BLaER1 (cell line): ENCODE measurements around the gene MAP4K1.

Experiments
- H3K27ac ChIP-seq: shearing (Covaris generic); formaldehyde crosslinking; 2 replicates; pipeline ENCODE4 v1.8.1; 2022
- H3K27me3 ChIP-seq: shearing (Covaris generic); formaldehyde crosslinking; 2 replicates; pipeline ENCODE4 v1.8.1; 2022
- H3K36me3 ChIP-seq: shearing (Covaris generic); formaldehyde crosslinking; 2 replicates; pipeline ENCODE4 v1.8.1; 2022
- H3K4me1 ChIP-seq: shearing (Covaris generic); formaldehyde crosslinking; 2 replicates; pipeline ENCODE4 v1.8.1; 2022
- H3K4me2 ChIP-seq: shearing (Covaris generic); formaldehyde crosslinking; 2 replicates; pipeline ENCODE4 v1.8.1; 2022
- H3K4me3 ChIP-seq: shearing (Covaris generic); formaldehyde crosslinking; 2 replicates; pipeline ENCODE4 v1.8.1; 2022
- H3K9ac ChIP-seq: shearing (Covaris generic); formaldehyde crosslinking; 2 replicates; pipeline ENCODE4 v1.8.1; 2022
- H3K9me3 ChIP-seq: shearing (Covaris generic); formaldehyde crosslinking; 2 replicates; pipeline ENCODE4 v1.8.1; 2022
- H4K20me1 ChIP-seq: shearing (Covaris generic); formaldehyde crosslinking; 2 replicates; pipeline ENCODE4 v1.8.1; 2022
- Cebpa-rat ChIP-seq: shearing (Covaris generic); IDR thresholded peaks from 2 replicates; pipeline ENCODE4 v1.8.1; 2022

Gene MAP4K1

DNA sequence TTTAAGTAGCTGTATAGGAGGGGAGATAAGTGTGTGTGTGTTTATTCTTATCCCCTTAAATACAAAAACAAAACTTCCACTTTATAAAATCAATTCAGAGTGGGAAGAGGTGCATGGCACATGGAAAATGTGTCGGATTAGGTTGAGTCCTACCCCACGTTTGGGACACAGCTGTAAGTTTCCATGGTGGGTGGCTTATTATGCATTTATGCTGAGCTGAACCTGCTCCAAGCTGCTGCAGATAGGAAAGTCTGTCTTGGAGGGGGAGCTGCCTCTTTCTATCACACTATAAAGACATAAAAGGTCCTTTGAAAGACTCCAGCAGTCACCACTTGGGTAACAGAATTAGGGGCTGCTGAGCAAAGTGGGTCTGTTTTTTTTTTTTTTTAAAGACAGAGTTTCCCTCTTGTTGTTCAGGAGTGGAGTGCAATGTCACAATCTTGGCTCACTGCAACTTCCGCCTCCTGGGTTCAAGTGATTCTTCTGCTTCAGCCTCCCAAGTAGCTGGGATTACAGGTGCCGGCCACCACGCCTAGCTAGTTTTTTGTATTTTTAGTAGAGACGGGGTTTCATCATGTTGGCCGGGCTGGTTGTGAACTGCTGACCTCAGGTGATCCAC, 44.9 kb upstream of the MAP4K1 start:
- H3K9ac ChIP-seq: 0 out of 2 replicates have a peak overlapping the region, but pooled peaks have one; percentile 26
- H4K20me1 ChIP-seq: peaks cover 84% of the 10 kb centered on the region
- TF ChIP-seq Cebpa-rat: no peak
- H3K4me3 ChIP-seq: no peak overlapping the region
- H3K27ac ChIP-seq: peak overlapping the region; percentile 81; the same call in 1 of the 2 replicates
- H3K9me3 ChIP-seq: no peaks in the 10 kb centered on the region
- peak overlapping the region; percentile 81 for H3K4me2 ChIP-seq
- H3K4me1 ChIP-seq: peaks cover 67% of the 10 kb centered on the region
- peaks cover 41% of the 10 kb centered on the region for H3K36me3 ChIP-seq
- no peaks in the 10 kb centered on the region for H3K27me3 ChIP-seq

GRCh38 chr19:38661996-38662395, 44.2 kb upstream of the MAP4K1 start:
- Histone ChIP-seq H3K36me3 (peaks cover 43% of the 10 kb centered on the region), H3K27me3 (no peaks in the 10 kb centered on the region), H3K4me1 (peaks cover 67% of the 10 kb centered on the region), H4K20me1 (peaks cover 90% of the 10 kb centered on the region), H3K9ac (no peak overlapping the region), H3K4me2 (no peak overlapping the region), H3K27ac (no peak overlapping the region), H3K4me3 (no peak overlapping the region), H3K9me3 (no peaks in the 10 kb centered on the region)
- no peak for TF ChIP-seq Cebpa-rat

DNA sequence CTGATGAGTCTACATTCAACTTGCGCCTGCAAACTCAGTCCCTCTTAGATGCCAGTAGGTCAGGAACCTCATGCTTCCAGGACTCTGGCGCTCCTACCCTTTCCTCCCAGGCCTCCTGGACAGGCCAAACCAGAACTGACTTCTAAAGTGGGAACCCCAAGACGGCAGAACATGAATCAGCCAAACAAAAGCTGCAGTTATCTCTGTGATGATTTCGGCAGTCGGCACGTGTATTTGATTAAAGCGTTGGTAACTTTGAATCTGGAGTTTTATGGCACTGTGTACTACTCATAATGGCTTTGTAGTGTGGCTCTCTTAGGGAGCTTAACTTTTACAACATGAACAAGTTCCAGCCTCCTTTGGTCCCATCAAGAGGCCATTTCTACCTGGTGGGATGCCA, 43.4 kb upstream of the MAP4K1 start:
- peaks cover 98% of the 10 kb centered on the region for H4K20me1 ChIP-seq
- no peak overlapping the region for H3K27ac ChIP-seq
- no peaks in the 10 kb centered on the region for H3K9me3 ChIP-seq
- H3K9ac ChIP-seq: no peak overlapping the region
- peaks cover 67% of the 10 kb centered on the region for H3K4me1 ChIP-seq
- no peak overlapping the region for H3K4me2 ChIP-seq
- no peak for TF ChIP-seq Cebpa-rat
- H3K27me3 ChIP-seq: no peaks in the 10 kb centered on the region
- H3K4me3 ChIP-seq: no peak overlapping the region
- peaks cover 52% of the 10 kb centered on the region for H3K36me3 ChIP-seq

- H3K4me2 ChIP-seq: no peak overlapping the region
- no peak for TF ChIP-seq Cebpa-rat
- peaks cover 55% of the 10 kb centered on the region for H3K36me3 ChIP-seq
- H3K4me3 ChIP-seq: no peak overlapping the region
- no peaks in the 10 kb centered on the region for H3K27me3 ChIP-seq
- no peak overlapping the region for H3K9ac ChIP-seq
- peaks cover 67% of the 10 kb centered on the region for H3K4me1 ChIP-seq
- H3K27ac ChIP-seq: no peak overlapping the region
- no peaks in the 10 kb centered on the region for H3K9me3 ChIP-seq
- H4K20me1 ChIP-seq: peaks cover 99% of the 10 kb centered on the region
These were observed 43.0 kb upstream of the MAP4K1 start for GRCh38 chr19:38660724-38661123.

GRCh38 chr19:38658462-38659306, 40.9 kb upstream of the MAP4K1 start:
- H3K4me2 ChIP-seq: no peak overlapping the region
- H4K20me1 ChIP-seq: peaks cover 100% of the 10 kb centered on the region
- no peak overlapping the region for H3K4me3 ChIP-seq
- no peak overlapping the region for H3K27ac ChIP-seq
- H3K9ac ChIP-seq: no peak overlapping the region
- peaks cover 64% of the 10 kb centered on the region for H3K4me1 ChIP-seq
- no peaks in the 10 kb centered on the region for H3K27me3 ChIP-seq
- peaks cover 68% of the 10 kb centered on the region for H3K36me3 ChIP-seq
- no peak for TF ChIP-seq Cebpa-rat
- no peaks in the 10 kb centered on the region for H3K9me3 ChIP-seq

DNA sequence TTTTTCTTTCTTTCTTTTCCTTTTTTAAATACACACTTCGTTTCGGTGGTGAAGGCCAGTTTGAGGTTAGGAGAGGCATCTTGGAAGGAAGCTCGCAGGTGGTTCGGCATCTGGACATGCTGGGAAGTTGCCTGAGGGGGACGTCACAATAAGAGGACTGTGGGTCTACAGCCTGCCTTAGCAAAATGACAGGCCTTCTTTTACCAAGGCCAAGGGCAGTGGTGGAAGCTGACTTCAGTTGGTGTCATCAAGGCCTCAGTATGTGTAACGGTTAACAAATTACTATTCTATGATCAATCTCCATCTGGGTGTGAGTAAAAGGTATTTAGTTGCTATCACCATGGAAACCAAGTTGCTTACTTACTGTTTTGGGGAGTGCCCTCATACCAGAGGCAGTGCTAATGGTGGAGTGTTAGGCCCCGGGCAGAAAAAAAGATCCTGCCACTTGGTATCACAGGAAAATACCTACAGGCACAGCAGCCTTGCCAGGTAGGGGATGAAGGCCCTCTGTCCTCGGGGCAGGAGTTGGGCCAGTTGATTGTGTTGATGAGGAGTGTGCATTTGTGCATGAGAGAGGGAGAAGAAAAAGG, 40.0 kb upstream of the MAP4K1 start:
- Histone ChIP-seq H3K9ac (no peak overlapping the region; the same call in 1 of the 2 replicates), H3K4me2 (no peak overlapping the region), H3K27ac (0 out of 2 replicates have a peak overlapping the region, but pooled peaks have one; percentile 3), H3K4me3 (no peak overlapping the region), H3K27me3 (no peaks in the 10 kb centered on the region), H3K36me3 (peaks cover 61% of the 10 kb centered on the region), H3K9me3 (no peaks in the 10 kb centered on the region), H4K20me1 (peaks cover 100% of the 10 kb centered on the region), H3K4me1 (peaks cover 56% of the 10 kb centered on the region)
- no peak for TF ChIP-seq Cebpa-rat

GRCh38 chr19:38656171-38656981, 38.6 kb upstream of the MAP4K1 start:
- peak overlapping the region; percentile 23 for H3K4me2 ChIP-seq
- no peak overlapping the region for H3K27ac ChIP-seq
- peaks cover 60% of the 10 kb centered on the region for H3K36me3 ChIP-seq
- no peak overlapping the region for H3K4me3 ChIP-seq
- no peak overlapping the region for H3K9ac ChIP-seq
- no peaks in the 10 kb centered on the region for H3K27me3 ChIP-seq
- no peak for TF ChIP-seq Cebpa-rat
- peaks cover 100% of the 10 kb centered on the region for H4K20me1 ChIP-seq
- H3K4me1 ChIP-seq: peaks cover 59% of the 10 kb centered on the region
- H3K9me3 ChIP-seq: no peaks in the 10 kb centered on the region

DNA sequence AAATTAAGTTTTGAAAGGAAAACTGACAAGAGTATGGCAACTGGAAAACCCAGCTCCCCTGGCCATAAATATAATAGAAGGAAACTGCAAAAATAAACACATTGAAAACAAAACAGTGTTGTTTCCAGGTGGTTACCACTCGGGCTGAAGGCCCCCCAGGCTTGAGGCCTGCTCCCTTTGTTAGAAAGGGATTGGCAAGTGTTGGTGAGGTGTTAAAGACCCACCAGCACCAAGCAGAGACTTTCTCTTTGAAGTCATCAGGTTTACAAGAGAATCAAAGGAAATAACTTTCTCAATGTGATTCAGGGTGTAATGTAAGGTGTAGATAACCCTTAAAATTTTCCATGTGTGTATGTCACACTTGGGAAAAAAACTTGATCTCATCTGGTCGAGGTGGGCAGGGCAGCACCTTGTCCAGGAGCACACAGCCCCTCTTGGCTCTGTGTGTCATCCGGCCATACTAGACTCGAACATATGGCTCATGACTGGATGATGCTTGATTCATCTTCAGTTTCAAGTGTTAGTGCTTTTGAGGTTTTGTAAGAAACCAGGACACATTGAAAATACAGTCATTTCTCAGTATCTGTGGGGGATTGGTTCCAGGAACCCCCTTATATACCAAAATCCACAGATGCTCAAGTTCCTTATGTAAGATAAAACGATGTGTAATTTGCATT, 37.5 kb upstream of the MAP4K1 start:
- Histone ChIP-seq H3K36me3 (peaks cover 57% of the 10 kb centered on the region), H3K9ac (no peak overlapping the region), H3K27ac (no peak overlapping the region), H3K4me3 (no peak overlapping the region), H3K4me1 (peaks cover 70% of the 10 kb centered on the region), H3K4me2 (no peak overlapping the region; the same call in 1 of the 2 replicates), H3K27me3 (no peaks in the 10 kb centered on the region), H4K20me1 (peaks cover 100% of the 10 kb centered on the region), H3K9me3 (no peaks in the 10 kb centered on the region)
- TF ChIP-seq Cebpa-rat: no peak

DNA sequence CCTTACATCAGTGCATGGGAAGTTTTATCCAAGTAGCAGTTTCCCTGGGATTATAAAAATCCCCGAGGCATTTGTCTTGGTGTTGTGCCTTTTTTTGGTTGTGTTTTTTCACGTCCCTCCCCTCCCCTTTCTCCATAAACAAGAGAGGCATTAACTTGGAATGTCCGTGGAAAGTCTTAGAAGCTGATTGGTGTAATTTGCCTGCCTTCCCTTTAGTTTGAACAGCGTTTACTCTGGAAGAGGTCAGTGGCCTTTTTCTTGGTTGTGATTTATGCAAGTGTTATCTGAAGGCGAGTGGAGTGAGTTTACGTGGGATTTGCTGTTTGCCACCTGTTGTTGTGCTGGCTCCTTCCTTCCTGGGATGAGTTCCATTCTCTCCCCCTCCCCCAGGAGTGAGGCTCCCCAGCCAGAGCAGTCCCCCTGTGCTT, 36.9 kb upstream of the MAP4K1 start:
- Histone ChIP-seq H3K4me3 (no peak overlapping the region), H4K20me1 (peaks cover 100% of the 10 kb centered on the region), H3K9me3 (no peaks in the 10 kb centered on the region), H3K4me1 (peaks cover 76% of the 10 kb centered on the region), H3K4me2 (0 out of 2 replicates have a peak overlapping the region, but pooled peaks have one; percentile 2), H3K27ac (no peak overlapping the region), H3K9ac (no peak overlapping the region), H3K27me3 (no peaks in the 10 kb centered on the region), H3K36me3 (peaks cover 56% of the 10 kb centered on the region)
- no peak for TF ChIP-seq Cebpa-rat
